ENCODE measurements around the gene ERMP1. TPM values are rescaled to one million over a fixed set of nuclear protein-coding genes. Genes with fewer than 3 reads are reported as not detected.

ERMP1 gene
- total RNA-seq, 6 experiments from 2014 or later = 5.1 to 7.5 (median 6.8) TPM

- no peak overlapping the region for H3K27ac Mint-ChIP-seq
- H3K4me1 Mint-ChIP-seq (ENCODE audit: low read depth) = peaks cover 48% of the 10 kb centered on the region
- no peaks in the 10 kb centered on the region for H3K9me3 Mint-ChIP-seq
- peaks cover 55% of the 10 kb centered on the region for H3K36me3 Mint-ChIP-seq (ENCODE audit: low read depth)
- H3K4me3 Mint-ChIP-seq = no peak overlapping the region
- DNase-seq = no peak
- H3K27me3 Mint-ChIP-seq (ENCODE audit: insufficient read depth) = peaks cover 1% of the 10 kb centered on the region; the same call in 1 of the 2 replicates
- no peak for TF ChIP-seq CTCF (IDR thresholded peaks at IDR 0.05)
Observed at GRCh38 chr9:5756633-5757032, 76.3 kb downstream of the ERMP1 start.

GRCh38 chr9:5750569-5750968, 82.3 kb downstream of the ERMP1 start:
- DNase-seq = no peak

GRCh38 chr9:5749306-5749705, 83.6 kb downstream of the ERMP1 start:
- Mint-ChIP-seq H3K9me3 (no peaks in the 10 kb centered on the region), H3K27me3 (ENCODE audit: insufficient read depth) (no peaks in the 10 kb centered on the region), H3K4me3 (no peak overlapping the region), H3K27ac (no peak overlapping the region), H3K4me1 (ENCODE audit: low read depth) (no peaks in the 10 kb centered on the region), H3K36me3 (ENCODE audit: low read depth) (peaks cover 35% of the 10 kb centered on the region)
- no peak for DNase-seq
- no peak for TF ChIP-seq CTCF (IDR thresholded peaks at IDR 0.05)

More at GRCh38 chr9:5750569-5750968, 82.3 kb downstream of the ERMP1 start:
- Mint-ChIP-seq H3K4me1 (ENCODE audit: low read depth) (no peaks in the 10 kb centered on the region), H3K4me3 (no peak overlapping the region), H3K27me3 (ENCODE audit: insufficient read depth) (no peaks in the 10 kb centered on the region), H3K36me3 (ENCODE audit: low read depth) (peaks cover 30% of the 10 kb centered on the region), H3K27ac (no peak overlapping the region), H3K9me3 (no peaks in the 10 kb centered on the region)
- no peak for TF ChIP-seq CTCF (IDR thresholded peaks at IDR 0.05)

- H3K36me3 Mint-ChIP-seq (ENCODE audit: low read depth) = peaks cover 36% of the 10 kb centered on the region
- no peak overlapping the region for H3K4me3 Mint-ChIP-seq
- no peak for TF ChIP-seq CTCF (IDR thresholded peaks at IDR 0.05)
- no peaks in the 10 kb centered on the region for H3K9me3 Mint-ChIP-seq
- no peak for DNase-seq
- H3K4me1 Mint-ChIP-seq (ENCODE audit: low read depth) = no peaks in the 10 kb centered on the region
- H3K27me3 Mint-ChIP-seq (ENCODE audit: insufficient read depth) = no peaks in the 10 kb centered on the region
- no peak overlapping the region for H3K27ac Mint-ChIP-seq
Observed at GRCh38 chr9:5748438-5748837, 84.5 kb downstream of the ERMP1 start.

GRCh38 chr9:5743109-5743508, 89.8 kb downstream of the ERMP1 start:
- H3K27ac Mint-ChIP-seq = no peak overlapping the region
- no peak for DNase-seq
- H3K4me3 Mint-ChIP-seq = no peak overlapping the region
- no peaks in the 10 kb centered on the region for H3K9me3 Mint-ChIP-seq
- TF ChIP-seq CTCF (IDR thresholded peaks at IDR 0.05) = no peak
- peaks cover 14% of the 10 kb centered on the region for H3K4me1 Mint-ChIP-seq (ENCODE audit: low read depth)
- no peaks in the 10 kb centered on the region; the same call in 1 of the 2 replicates for H3K27me3 Mint-ChIP-seq (ENCODE audit: insufficient read depth)
- H3K36me3 Mint-ChIP-seq (ENCODE audit: low read depth) = peaks cover 54% of the 10 kb centered on the region

All from HFFc6 (cell line).